ENCODE results near the gene LNP1. TPM values are rescaled to one million over a fixed set of nuclear protein-coding genes. Genes with fewer than 3 reads are reported as not detected.
A peak's percentile ranks its signal among the peaks of the same experiment; 100 is the strongest.

LNP1 gene
- total and polyA plus RNA-seq, 2 of the 13 experiments (the other 11 are each of a cell fraction or from before 2014, with no cell fraction given): 3.6 to 7.0 TPM

DNA sequence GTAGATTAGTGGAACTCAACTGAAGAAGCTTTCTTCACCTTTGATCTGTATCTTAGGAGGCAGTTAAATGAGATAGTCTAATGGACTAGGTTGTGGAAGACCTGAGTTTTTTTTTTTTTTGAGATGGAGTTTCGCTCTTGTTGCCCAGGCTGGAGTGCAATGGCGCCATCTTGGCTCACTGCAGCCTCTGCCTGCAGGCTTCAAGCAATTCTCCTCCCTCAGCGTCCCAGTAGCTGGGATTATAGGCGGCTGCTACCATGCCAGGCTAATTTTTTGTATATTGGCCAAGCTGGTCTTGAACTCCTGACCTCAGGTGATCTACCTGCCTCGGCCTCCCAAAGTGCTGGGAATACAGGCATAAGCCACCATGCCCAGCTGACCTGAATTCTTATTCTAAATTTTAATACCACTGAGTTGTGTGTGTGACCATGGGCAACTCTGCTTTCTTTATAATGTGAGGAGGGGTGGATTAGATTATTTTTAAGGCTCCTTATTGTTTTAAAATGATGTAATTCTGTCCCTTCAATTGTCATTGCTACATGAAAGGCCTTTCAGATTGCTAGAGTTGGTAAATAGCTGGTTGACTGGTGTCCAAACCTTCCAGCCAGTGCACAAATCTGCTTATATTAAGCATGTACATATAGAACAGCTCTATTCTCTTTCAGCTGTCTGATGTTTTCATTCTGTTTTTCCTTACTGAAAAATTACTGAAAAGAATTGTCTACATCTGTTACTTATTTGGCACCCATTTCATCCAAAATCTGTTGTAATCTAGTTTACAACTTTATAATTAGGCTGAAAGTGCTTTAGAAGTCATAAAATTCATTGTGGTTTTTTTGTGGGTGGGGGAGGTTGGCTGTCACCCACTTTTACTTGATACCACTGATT is 2.3 kb downstream of the LNP1 start (continued):
- TF ChIP-seq, protein P1, sequence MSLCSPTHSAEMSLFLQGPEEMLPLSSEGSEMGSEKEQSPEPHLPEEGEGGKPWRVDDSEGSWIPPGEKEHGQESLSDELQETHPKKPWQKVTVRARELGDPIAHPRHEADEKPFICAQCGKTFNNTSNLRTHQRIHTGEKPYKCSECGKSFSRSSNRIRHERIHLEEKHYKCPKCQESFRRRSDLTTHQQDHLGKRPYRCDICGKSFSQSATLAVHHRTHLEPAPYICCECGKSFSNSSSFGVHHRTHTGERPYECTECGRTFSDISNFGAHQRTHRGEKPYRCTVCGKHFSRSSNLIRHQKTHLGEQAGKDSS (CRISPR knock-in tag; IDR thresholded peaks at IDR 0.05; ENCODE audit: borderline replicate concordance, low read depth): no peak
- TF ChIP-seq NFRKB (IDR thresholded peaks at IDR 0.05): no peak
- no peak for TF ChIP-seq ARNTL (CRISPR knock-in tag; IDR thresholded peaks at IDR 0.05)
- TF ChIP-seq, protein P2, sequence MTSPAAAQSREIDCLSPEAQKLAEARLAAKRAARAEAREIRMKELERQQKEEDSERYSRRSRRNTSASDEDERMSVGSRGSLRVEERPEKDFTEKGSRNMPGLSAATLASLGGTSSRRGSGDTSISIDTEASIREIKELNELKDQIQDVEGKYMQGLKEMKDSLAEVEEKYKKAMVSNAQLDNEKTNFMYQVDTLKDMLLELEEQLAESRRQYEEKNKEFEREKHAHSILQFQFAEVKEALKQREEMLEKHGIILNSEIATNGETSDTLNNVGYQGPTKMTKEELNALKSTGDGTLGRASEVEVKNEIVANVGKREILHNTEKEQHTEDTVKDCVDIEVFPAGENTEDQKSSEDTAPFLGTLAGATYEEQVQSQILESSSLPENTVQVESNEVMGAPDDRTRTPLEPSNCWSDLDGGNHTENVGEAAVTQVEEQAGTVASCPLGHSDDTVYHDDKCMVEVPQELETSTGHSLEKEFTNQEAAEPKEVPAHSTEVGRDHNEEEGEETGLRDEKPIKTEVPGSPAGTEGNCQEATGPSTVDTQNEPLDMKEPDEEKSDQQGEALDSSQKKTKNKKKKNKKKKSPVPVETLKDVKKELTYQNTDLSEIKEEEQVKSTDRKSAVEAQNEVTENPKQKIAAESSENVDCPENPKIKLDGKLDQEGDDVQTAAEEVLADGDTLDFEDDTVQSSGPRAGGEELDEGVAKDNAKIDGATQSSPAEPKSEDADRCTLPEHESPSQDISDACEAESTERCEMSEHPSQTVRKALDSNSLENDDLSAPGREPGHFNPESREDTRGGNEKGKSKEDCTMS (CRISPR knock-in tag; conservative IDR thresholded peaks at IDR 0.05): no peak
- TF ChIP-seq DR1 (CRISPR knock-in tag; IDR thresholded peaks at IDR 0.05): no peak
- TF ChIP-seq, protein P3, sequence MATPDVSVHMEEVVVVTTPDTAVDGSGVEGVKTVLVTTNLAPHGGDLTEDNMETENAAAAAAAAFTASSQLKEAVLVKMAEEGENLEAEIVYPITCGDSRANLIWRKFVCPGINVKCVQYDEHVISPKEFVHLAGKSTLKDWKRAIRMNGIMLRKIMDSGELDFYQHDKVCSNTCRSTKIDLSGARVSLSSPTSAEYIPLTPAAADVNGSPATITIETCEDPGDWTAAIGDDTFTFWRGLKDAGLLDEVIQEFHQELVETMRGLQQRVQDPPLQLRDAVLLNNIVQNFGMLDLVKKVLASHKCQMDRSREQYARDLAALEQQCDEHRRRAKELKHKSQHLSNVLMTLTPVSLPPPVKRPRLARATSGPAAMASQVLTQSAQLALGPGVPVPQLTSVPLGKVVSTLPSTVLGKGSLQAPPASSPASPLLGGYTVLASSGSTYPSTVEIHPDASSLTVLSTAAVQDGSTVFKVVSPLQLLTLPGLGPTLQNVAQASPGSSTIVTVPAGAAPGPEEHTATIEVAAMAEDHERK (CRISPR knock-in tag; IDR thresholded peaks at IDR 0.05; ENCODE audit: low read depth): no peak
- no peak for TF ChIP-seq KDM5B (CRISPR knock-in tag; IDR thresholded peaks at IDR 0.05; ENCODE audit: borderline replicate concordance)
- TF ChIP-seq NFATC3 (CRISPR knock-in tag; IDR thresholded peaks at IDR 0.05): no peak
- 0 out of 2 replicates have a peak, but pooled peaks have one; percentile 25 for TF ChIP-seq MED1 (CRISPR knock-in tag; IDR thresholded peaks at IDR 0.05)
- TF ChIP-seq, protein P4, sequence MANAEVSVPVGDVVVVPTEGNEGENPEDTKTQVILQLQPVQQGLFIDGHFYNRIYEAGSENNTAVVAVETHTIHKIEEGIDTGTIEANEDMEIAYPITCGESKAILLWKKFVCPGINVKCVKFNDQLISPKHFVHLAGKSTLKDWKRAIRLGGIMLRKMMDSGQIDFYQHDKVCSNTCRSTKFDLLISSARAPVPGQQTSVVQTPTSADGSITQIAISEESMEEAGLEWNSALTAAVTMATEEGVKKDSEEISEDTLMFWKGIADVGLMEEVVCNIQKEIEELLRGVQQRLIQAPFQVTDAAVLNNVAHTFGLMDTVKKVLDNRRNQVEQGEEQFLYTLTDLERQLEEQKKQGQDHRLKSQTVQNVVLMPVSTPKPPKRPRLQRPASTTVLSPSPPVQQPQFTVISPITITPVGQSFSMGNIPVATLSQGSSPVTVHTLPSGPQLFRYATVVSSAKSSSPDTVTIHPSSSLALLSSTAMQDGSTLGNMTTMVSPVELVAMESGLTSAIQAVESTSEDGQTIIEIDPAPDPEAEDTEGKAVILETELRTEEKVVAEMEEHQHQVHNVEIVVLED (CRISPR knock-in tag; IDR thresholded peaks at IDR 0.05; ENCODE audit: borderline replicate concordance): no peak
- no peak for TF ChIP-seq HOXD1 (CRISPR knock-in tag; IDR thresholded peaks at IDR 0.05)
- no peak for TF ChIP-seq ZNF337 (CRISPR knock-in tag; IDR thresholded peaks at IDR 0.05; ENCODE audit: borderline replicate concordance, low read depth)
- no peak for TF ChIP-seq ZNF672 (CRISPR knock-in tag; IDR thresholded peaks at IDR 0.05)
- TF ChIP-seq BCL6 (CRISPR knock-in tag; IDR thresholded peaks at IDR 0.05): no peak
- no peak for TF ChIP-seq SP2 (CRISPR knock-in tag; IDR thresholded peaks at IDR 0.05)
- TF ChIP-seq ZNF292 (CRISPR knock-in tag; IDR thresholded peaks at IDR 0.05; ENCODE audit: borderline replicate concordance, low read depth): peak; percentile 53; the same call in 1 of the 2 replicates
- no peak for TF ChIP-seq ZNF547 (CRISPR knock-in tag; IDR thresholded peaks at IDR 0.05)
- TF ChIP-seq, protein P5, sequence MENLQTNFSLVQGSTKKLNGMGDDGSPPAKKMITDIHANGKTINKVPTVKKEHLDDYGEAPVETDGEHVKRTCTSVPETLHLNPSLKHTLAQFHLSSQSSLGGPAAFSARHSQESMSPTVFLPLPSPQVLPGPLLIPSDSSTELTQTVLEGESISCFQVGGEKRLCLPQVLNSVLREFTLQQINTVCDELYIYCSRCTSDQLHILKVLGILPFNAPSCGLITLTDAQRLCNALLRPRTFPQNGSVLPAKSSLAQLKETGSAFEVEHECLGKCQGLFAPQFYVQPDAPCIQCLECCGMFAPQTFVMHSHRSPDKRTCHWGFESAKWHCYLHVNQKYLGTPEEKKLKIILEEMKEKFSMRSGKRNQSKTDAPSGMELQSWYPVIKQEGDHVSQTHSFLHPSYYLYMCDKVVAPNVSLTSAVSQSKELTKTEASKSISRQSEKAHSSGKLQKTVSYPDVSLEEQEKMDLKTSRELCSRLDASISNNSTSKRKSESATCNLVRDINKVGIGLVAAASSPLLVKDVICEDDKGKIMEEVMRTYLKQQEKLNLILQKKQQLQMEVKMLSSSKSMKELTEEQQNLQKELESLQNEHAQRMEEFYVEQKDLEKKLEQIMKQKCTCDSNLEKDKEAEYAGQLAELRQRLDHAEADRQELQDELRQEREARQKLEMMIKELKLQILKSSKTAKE (CRISPR knock-in tag; IDR thresholded peaks at IDR 0.05; ENCODE audit: borderline replicate concordance): no peak
- TF ChIP-seq, protein P6, sequence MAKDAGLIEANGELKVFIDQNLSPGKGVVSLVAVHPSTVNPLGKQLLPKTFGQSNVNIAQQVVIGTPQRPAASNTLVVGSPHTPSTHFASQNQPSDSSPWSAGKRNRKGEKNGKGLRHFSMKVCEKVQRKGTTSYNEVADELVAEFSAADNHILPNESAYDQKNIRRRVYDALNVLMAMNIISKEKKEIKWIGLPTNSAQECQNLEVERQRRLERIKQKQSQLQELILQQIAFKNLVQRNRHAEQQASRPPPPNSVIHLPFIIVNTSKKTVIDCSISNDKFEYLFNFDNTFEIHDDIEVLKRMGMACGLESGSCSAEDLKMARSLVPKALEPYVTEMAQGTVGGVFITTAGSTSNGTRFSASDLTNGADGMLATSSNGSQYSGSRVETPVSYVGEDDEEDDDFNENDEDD (CRISPR knock-in tag; IDR thresholded peaks at IDR 0.05; ENCODE audit: borderline replicate concordance): no peak
